Right lobe of liver (tissue), 6 donors: Measurements from ENCODE around the gene LANCL3. TPM values are rescaled to one million over a fixed set of nuclear protein-coding genes. Genes with fewer than 3 reads are reported as not detected.

Experiments used
- ATAC-seq, 4 donors: fragments of 200-7000 bp; cut with Tn5 transposase; one replicate each; pipeline ENCODE4 v1.9.1; 2020; ENCODE audit warnings: mild to moderate bottlenecking in 4 of 4, moderate library complexity in 4 of 4
- DNase-seq, 3 donors: peaks; one replicate each; pipeline ENCODE4 v3.0.0-alpha.2; 2020
- H3K27ac ChIP-seq, 3 donors: fragments of 200-600 bp; one replicate each; pipeline ENCODE4 v1.8.0; 2022
- H3K27me3 ChIP-seq, 2 donors: fragments of 200-600 bp; one replicate each; pipeline ENCODE4 v1.8.0; 2022
- H3K36me3 ChIP-seq, 4 donors: fragments of 200-600 bp; sonication (generic) in 1 of 4; one replicate each; pipeline versions ENCODE4 v1.5.1 to v1.8.0; 2017 to 2022; ENCODE audit warnings: control low read depth in 1 of 4
- H3K4me1 ChIP-seq, 4 donors: fragments of 200-600 bp; sonication (generic) in 1 of 4; one replicate each; pipeline versions ENCODE4 v1.5.1 to v1.8.0; 2017 to 2022; ENCODE audit warnings: control low read depth in 1 of 4
- H3K4me3 ChIP-seq, 3 donors: fragments of 200-600 bp; one replicate each; pipeline ENCODE4 v1.8.0; 2022
- H3K9me3 ChIP-seq, 4 donors: fragments of 200-600 bp; sonication (generic) in 1 of 4; one replicate each; pipeline versions ENCODE4 v1.5.1 to v1.8.0; 2017 to 2022; ENCODE audit warnings: control low read depth in 1 of 4
- POLR2A ChIP-seq: fragments of 450-650 bp; IDR thresholded peaks from one replicate; pipeline ENCODE4 v1.6.1; 2017; ENCODE audit warnings: antibody characterized with exemption, mild to moderate bottlenecking
- WGBS: methylation state at CpG from one replicate; pipeline ENCODE4 v1.1.6; 2018; ENCODE audit warnings: low coverage, low lambda C conversion rate; ENCODE audit not compliant: insufficient coverage; ENCODE audit errors: missing lambda C conversion rate; 5-methylcytosine and 5-hydroxymethylcytosine counted together
- intact Hi-C, 2 donors: fragments of 100-400 bp; cut with DNase I; formaldehyde crosslinking; loops; one replicate each; pipeline versions ENCODE4 v1.11.2 to v1.14.1; 2022
- total RNA-seq, 6 experiments: library from RNA; depleted of rRNA in 2 of 6; stranded (reverse); fragments of >200 nt in 2 of 6; fragmentation: NEBNext Ultra II Directional in 3 of 6; extraction: Animal tissue kit (Norgen Biotek cat#: 25700) in 3 of 6; gene quantifications; one replicate each; pipeline versions ENCODE4 v1.1.0 to v1.2.4, GENCODE V29; 2016 to 2023
- TF ChIP-seq, protein P1 (sequence below), 4 donors: fragments of 200-600 bp in 3 of 4; fragments of 450-650 bp in 1 of 4; IDR thresholded peaks; one replicate each; pipeline versions ENCODE4 v1.5.1 to v1.8.0; 2016 to 2022; ENCODE audit warnings: antibody characterized with exemption in 4 of 4, mild to moderate bottlenecking in 2 of 4
- donor health status: DM: no; HTN: yes; CAD: no.
- donor health status: DM: no; HTN: no; CAD: no.
- donor health status: DM: no; HTN: no; CAD: no.
- donor health status: DM: no; HTN: yes; CAD: no.
- donor health status: DM: no; HTN: yes; CAD: no.

The LANCL3 gene
- total RNA-seq, 6 experiments from 2014 or later: 0.02 to 0.10 (median 0.07) TPM; not detected in 3

DNA sequence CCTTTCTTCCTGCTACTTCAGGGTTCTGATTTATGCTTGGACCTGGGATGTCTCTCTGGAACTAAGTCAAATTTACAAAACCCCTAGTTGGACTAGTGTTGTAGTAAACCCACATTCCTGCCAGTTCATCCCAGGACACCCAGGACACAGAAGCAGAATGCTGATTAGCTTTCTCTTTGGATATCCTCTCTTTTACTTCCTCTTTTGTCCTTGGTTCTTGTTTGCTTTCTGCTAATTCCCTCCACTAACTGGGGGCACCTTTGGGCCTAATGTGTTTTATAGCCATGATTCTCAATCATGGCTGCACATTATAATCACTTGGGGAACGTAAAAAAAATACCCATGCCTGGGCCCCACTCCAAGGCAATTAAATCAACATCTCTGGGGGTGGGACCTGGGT, 42.5 kb downstream of the LANCL3 start:
- intact Hi-C loops: no loop called here
- Histone ChIP-seq H3K36me3 (no peaks in the 10 kb centered on the region), H3K4me3 (no peak overlapping the region), H3K27ac (no peak overlapping the region), H3K9me3 (no peaks in the 10 kb centered on the region), H3K4me1 (no peaks in the 10 kb centered on the region), H3K27me3 (no peaks in the 10 kb centered on the region)
- ATAC-seq (no peak), DNase-seq (no peak)
- TF ChIP-seq, protein P1, sequence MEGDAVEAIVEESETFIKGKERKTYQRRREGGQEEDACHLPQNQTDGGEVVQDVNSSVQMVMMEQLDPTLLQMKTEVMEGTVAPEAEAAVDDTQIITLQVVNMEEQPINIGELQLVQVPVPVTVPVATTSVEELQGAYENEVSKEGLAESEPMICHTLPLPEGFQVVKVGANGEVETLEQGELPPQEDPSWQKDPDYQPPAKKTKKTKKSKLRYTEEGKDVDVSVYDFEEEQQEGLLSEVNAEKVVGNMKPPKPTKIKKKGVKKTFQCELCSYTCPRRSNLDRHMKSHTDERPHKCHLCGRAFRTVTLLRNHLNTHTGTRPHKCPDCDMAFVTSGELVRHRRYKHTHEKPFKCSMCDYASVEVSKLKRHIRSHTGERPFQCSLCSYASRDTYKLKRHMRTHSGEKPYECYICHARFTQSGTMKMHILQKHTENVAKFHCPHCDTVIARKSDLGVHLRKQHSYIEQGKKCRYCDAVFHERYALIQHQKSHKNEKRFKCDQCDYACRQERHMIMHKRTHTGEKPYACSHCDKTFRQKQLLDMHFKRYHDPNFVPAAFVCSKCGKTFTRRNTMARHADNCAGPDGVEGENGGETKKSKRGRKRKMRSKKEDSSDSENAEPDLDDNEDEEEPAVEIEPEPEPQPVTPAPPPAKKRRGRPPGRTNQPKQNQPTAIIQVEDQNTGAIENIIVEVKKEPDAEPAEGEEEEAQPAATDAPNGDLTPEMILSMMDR (IDR thresholded peaks at IDR 0.05): no peak
- TF ChIP-seq POLR2A: no peak
- 67% methylated on average over 1 of the region's 1 CpG for WGBS

DNA sequence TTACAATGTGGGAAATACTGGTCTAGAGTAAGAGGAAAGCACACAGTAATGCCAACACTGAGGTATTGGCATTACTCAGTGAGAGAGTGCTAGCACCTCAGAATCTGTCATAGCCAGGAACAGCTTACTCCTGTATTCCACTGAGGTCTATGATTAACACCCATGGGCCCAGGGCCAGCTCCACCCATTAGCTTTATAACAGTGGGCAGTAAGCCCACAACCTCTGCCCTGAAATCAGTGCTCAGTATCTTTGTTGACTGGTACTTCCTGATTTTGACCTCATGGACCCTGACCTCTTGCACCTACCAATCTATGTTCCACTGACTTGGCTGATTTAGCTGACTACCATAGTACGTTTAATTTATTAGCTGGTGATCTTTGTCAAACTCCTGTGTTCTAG, 56.1 kb downstream of the LANCL3 start:
- no peaks in the 10 kb centered on the region for H3K36me3 ChIP-seq
- no peak for TF ChIP-seq POLR2A
- TF ChIP-seq, protein P1 (IDR thresholded peaks at IDR 0.05): no peak
- H3K9me3 ChIP-seq: no peaks in the 10 kb centered on the region
- H3K4me1 ChIP-seq: peaks cover 0 to 4% (median 0%) of the 10 kb centered on the region in 4 donors
- DNase-seq (peak; percentile 77 to 86 (median 79)), ATAC-seq (peak; percentile 99 to 100 (median 99))
- H3K27me3 ChIP-seq: no peaks in the 10 kb centered on the region
- intact Hi-C loops: no loop called here
- WGBS: 20% methylated on average over 1 of the region's 1 CpG
- no peak overlapping the region for H3K4me3 ChIP-seq
- H3K27ac ChIP-seq: peak overlapping the region in 2 of 3 donors; percentile 48

DNA sequence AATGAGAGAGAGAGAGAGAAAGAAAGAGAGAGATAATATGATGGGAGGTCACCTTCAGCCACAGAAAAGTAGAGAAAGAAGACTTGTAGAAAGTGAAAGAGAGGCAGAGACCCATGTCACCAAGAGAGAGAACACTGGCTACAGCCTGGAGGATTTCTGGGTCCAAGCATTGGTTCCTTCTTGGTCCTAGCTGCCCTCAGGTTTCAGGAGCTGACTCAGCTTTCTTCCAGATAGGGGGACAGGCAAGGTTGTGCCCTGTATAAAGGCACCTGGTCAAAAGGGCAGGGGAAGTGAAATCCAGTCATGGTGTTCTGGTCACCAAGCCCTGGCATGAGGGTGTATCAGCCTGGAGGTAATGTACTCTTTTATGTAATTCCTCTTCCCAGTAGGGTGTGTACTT, 66.6 kb downstream of the LANCL3 start:
- no peaks in the 10 kb centered on the region for H3K4me1 ChIP-seq
- no peak for ATAC-seq
- no peak for DNase-seq
- no peak for TF ChIP-seq POLR2A
- TF ChIP-seq, protein P1 (IDR thresholded peaks at IDR 0.05): no peak
- no peaks in the 10 kb centered on the region for H3K36me3 ChIP-seq
- no peaks in the 10 kb centered on the region for H3K27me3 ChIP-seq
- no peaks in the 10 kb centered on the region for H3K9me3 ChIP-seq
- no peak overlapping the region for H3K27ac ChIP-seq
- H3K4me3 ChIP-seq: no peak overlapping the region
- intact Hi-C loops: no loop called here

DNA sequence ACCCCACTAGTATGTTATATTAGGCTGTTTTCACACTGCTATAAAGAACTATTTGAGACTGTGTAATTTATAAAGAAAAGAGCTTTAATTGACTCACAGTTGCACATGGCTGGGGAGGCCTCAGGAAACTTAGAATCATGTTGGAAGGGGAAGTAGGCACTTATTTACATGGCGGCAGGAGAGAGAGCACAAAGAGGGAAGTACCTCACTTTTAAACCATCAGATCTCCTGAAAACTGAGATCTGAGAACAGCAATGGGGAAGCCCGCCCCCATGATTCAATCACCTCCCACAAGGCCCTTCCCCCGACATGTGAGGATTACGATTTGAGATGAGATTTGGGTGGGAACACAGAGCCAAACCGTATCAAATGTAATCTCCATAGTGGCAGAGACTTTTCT, 68.7 kb downstream of the LANCL3 start:
- Histone ChIP-seq H3K9me3 (no peaks in the 10 kb centered on the region), H3K27ac (no peak overlapping the region), H3K4me3 (no peak overlapping the region), H3K4me1 (no peaks in the 10 kb centered on the region), H3K27me3 (no peaks in the 10 kb centered on the region), H3K36me3 (no peaks in the 10 kb centered on the region)
- intact Hi-C loops: no loop called here
- no peak for ATAC-seq
- TF ChIP-seq, protein P1 (IDR thresholded peaks at IDR 0.05): no peak
- no peak for TF ChIP-seq POLR2A
- no peak for DNase-seq
- 59% methylated on average over 2 of the region's 5 CpGs for WGBS

DNA sequence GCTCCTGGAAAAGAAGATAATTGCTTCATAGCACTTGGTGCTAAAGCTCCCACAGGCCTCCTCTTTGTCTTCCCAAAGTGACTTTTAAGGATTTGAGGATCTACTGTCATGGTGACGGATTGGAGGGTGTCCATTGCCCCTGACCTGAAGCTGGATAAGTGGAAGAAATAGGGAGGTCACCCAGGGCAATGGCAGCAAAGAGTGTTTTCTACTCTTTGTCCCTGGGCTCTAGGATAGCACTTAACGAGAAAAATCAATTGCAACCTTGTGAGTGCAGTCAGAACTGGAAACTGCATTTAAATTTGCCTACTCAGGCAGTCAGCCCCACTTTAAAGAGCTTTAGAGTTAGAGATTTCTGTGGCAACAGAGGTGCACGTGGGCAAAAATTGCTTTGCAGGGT, 70.4 kb downstream of the LANCL3 start:
- no peak overlapping the region for H3K27ac ChIP-seq
- H3K4me1 ChIP-seq: no peaks in the 10 kb centered on the region
- no peaks in the 10 kb centered on the region for H3K9me3 ChIP-seq
- no peaks in the 10 kb centered on the region for H3K36me3 ChIP-seq
- 21% methylated on average over 3 of the region's 3 CpGs for WGBS
- intact Hi-C loops: no loop called here
- DNase-seq (no peak), ATAC-seq (no peak)
- H3K27me3 ChIP-seq: no peaks in the 10 kb centered on the region
- no peak for TF ChIP-seq POLR2A
- TF ChIP-seq, protein P1 (IDR thresholded peaks at IDR 0.05): no peak
- no peak overlapping the region for H3K4me3 ChIP-seq
